22Rv1 (cell line): Measurements from ENCODE around the gene GJC2.

Source experiments
- CTCF ChIP-seq: fragments of 450-650 bp; IDR thresholded peaks from 2 replicates; pipeline ENCODE4 v1.5.1; 2017; ENCODE audit warnings: mild to moderate bottlenecking
- ZFX ChIP-seq: fragments of 450-650 bp; IDR thresholded peaks from 2 replicates; pipeline ENCODE4 v1.6.1; 2017; ENCODE audit warnings: antibody characterized with exemption, borderline replicate concordance

- TF ChIP-seq CTCF = peak; percentile 55
- TF ChIP-seq ZFX = no peak
Observed at GRCh38 chr1:228109073-228109961, 40.4 kb upstream of the GJC2 start, which contains the start of gene MRPL55.
